Left lung (tissue), 10 donors: ENCODE results near the gene TFAP2C. TPM values are rescaled to one million over a fixed set of nuclear protein-coding genes. Genes with fewer than 3 reads are reported as not detected.

Source experiments
- ATAC-seq: fragments of 200-7000 bp; cut with Tn5 transposase; one replicate; pipeline ENCODE4 v1.9.1; 2020; ENCODE audit warnings: moderate library complexity
- DNase-seq, 4 donors: peaks; one replicate each; pipeline ENCODE4 v3.0.0-alpha.2; 2013 to 2020
- H3K27ac ChIP-seq, 2 donors: fragments of 200-600 bp; sonication (generic) in 1 of 2; one replicate each; pipeline versions ENCODE4 v1.5.0 to v1.8.0; 2020 to 2021
- H3K27me3 ChIP-seq, 2 donors: fragments of 200-600 bp; sonication (generic) in 1 of 2; one replicate each; pipeline versions ENCODE4 v1.5.0 to v1.8.0; 2020 to 2021
- H3K36me3 ChIP-seq, 2 donors: fragments of 200-600 bp; sonication (generic) in 1 of 2; one replicate each; pipeline versions ENCODE4 v1.5.0 to v1.8.0; 2020 to 2021
- H3K4me1 ChIP-seq, 2 donors: fragments of 200-600 bp; one replicate each; pipeline ENCODE4 v1.8.0; 2021
- H3K4me3 ChIP-seq, 2 donors: fragments of 200-600 bp; sonication (generic) in 1 of 2; one replicate each; pipeline versions ENCODE4 v1.5.0 to v1.8.0; 2020 to 2021; ENCODE audit warnings: mild to moderate bottlenecking in 1 of 2
- H3K9me3 ChIP-seq, 2 donors: fragments of 200-600 bp; sonication (generic) in 1 of 2; one replicate each; pipeline versions ENCODE4 v1.5.0 to v1.8.0; 2020 to 2021
- intact Hi-C, 2 donors: fragments of 100-400 bp; cut with DNase I; formaldehyde crosslinking; loops; one replicate each; pipeline versions ENCODE4 v1.11.2 to v1.14.2; 2022
- polyA plus RNA-seq, 6 donors: library from polyadenylated mRNA; unstranded; fragments of 120-200 nt; gene quantifications; one replicate each; pipeline ENCODE4 v1.2.1, GENCODE V29; 2013; ENCODE audit not compliant: insufficient read length in 6 of 6
- total RNA-seq, 2 donors: library from RNA; stranded (reverse); fragmentation: NEBNext Ultra II Directional; extraction: Animal tissue kit (Norgen Biotek cat#: 25700); gene quantifications; one replicate each; pipeline ENCODE4 v1.2.1, GENCODE V29; 2021
- TF ChIP-seq, protein P1 (sequence below), 2 donors: fragments of 200-600 bp; sonication (generic) in 1 of 2; IDR thresholded peaks; one replicate each; pipeline versions ENCODE4 v1.5.0 to v1.8.0; 2021; ENCODE audit warnings: antibody characterized with exemption in 2 of 2
- donor health status: DM: no; HTN: yes; CAD: no.
- donor health status: DM: no; HTN: no; CAD: no.

The TFAP2C gene
- total and polyA plus RNA-seq, 8 donors = 2.4 to 4.1 (median 3.4) TPM

DNA sequence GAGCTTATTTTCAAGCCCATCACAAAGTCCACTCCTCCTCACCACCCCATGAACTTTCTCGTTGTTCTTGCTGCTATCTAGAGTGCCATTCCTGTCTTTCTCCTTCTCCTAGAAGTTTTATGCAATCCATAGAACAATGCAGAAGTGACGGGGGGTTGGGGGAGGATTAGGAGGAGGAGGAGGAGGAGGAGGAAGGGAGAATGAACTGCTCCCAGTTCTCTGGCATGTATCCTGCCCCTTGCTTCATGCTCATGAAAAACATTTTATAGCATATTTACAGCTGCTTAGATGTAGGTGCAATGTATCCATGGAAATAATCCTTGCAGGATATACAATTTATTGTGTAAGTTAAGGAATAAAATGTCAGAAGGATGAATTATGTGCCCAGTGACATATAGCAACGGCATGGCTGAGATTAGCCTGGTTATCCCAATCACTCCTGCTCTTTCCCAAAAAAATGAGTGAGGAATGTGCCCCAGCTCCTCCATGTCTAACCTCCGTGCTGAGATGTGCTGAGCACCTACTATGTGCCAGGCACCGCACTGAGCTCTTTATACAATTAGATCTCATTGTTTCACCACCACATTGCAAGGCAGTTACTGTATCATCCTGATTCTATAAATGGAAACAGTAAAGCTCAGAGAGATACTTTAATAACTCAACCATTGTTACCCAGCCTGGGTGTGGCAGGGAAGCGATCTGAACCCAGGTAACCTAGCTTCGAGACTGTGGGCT, 41.6 kb upstream of the TFAP2C start:
- Histone ChIP-seq H3K4me1 (no peaks in the 10 kb centered on the region), H3K36me3 (no peaks in the 10 kb centered on the region), H3K4me3 (no peak overlapping the region), H3K27ac (no peak overlapping the region), H3K9me3 (no peaks in the 10 kb centered on the region), H3K27me3 (peaks cover 0 to 10% of the 10 kb centered on the region in 2 donors)
- DNase-seq = no peak
- intact Hi-C loops = no loop called here
- ATAC-seq = no peak
- TF ChIP-seq, protein P1, sequence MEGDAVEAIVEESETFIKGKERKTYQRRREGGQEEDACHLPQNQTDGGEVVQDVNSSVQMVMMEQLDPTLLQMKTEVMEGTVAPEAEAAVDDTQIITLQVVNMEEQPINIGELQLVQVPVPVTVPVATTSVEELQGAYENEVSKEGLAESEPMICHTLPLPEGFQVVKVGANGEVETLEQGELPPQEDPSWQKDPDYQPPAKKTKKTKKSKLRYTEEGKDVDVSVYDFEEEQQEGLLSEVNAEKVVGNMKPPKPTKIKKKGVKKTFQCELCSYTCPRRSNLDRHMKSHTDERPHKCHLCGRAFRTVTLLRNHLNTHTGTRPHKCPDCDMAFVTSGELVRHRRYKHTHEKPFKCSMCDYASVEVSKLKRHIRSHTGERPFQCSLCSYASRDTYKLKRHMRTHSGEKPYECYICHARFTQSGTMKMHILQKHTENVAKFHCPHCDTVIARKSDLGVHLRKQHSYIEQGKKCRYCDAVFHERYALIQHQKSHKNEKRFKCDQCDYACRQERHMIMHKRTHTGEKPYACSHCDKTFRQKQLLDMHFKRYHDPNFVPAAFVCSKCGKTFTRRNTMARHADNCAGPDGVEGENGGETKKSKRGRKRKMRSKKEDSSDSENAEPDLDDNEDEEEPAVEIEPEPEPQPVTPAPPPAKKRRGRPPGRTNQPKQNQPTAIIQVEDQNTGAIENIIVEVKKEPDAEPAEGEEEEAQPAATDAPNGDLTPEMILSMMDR (IDR thresholded peaks at IDR 0.05) = no peak

DNA sequence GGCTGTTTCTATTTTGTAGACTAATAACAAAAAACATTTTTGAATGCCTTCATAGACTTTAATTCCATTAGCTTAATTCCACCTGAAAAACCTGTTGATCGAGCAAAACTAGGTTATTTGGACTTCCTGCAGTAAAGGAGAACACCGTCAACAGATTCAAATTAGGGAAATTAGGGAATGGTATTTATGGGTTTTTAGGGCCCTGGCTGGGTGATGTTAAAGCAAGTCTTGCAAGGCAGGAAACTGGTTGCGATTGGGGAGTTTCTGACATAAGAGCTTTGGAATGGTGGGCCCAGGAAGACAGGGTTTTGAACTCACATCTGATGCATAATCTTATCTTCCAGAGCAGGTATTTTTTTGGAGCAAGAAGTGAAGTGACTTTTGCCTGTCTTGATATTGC, 40.1 kb upstream of the TFAP2C start:
- TF ChIP-seq, protein P1 (IDR thresholded peaks at IDR 0.05) = no peak
- no peak for ATAC-seq
- peaks cover 0 to 10% of the 10 kb centered on the region in 2 donors for H3K27me3 ChIP-seq

DNA sequence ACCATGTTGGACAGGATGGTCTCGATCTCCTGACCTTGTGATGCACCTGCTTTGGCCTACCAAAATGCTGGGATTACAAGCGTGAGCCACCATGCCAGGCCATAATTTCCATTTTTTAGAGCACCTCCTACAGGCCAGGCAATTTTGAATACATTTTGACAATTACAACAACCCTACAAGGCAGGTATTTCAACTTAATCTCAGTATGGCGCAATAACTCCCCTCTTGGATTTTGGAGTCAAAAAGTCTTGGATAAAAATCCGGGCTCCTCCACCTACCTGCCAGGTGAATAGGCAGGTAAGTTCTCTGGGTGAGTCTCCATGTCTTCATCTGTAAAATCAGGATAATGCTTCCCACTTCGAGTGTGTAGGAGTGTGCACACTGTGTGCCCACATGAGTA, 39.5 kb upstream of the TFAP2C start:
- TF ChIP-seq, protein P1 (IDR thresholded peaks at IDR 0.05) = no peak
- H3K4me1 ChIP-seq = no peaks in the 10 kb centered on the region
- no peak overlapping the region for H3K27ac ChIP-seq
- peaks cover 0 to 14% of the 10 kb centered on the region in 2 donors for H3K27me3 ChIP-seq
- H3K9me3 ChIP-seq = no peaks in the 10 kb centered on the region
- H3K4me3 ChIP-seq = no peak overlapping the region
- DNase-seq = no peak
- no peaks in the 10 kb centered on the region for H3K36me3 ChIP-seq
- intact Hi-C loops = no loop called here
- no peak for ATAC-seq

More for the DNA sequence above, 40.1 kb upstream of the TFAP2C start:
- Histone ChIP-seq H3K9me3 (no peaks in the 10 kb centered on the region), H3K4me1 (no peaks in the 10 kb centered on the region), H3K36me3 (no peaks in the 10 kb centered on the region), H3K4me3 (no peak overlapping the region), H3K27ac (no peak overlapping the region)
- DNase-seq = no peak
- intact Hi-C loops = no loop called here

DNA sequence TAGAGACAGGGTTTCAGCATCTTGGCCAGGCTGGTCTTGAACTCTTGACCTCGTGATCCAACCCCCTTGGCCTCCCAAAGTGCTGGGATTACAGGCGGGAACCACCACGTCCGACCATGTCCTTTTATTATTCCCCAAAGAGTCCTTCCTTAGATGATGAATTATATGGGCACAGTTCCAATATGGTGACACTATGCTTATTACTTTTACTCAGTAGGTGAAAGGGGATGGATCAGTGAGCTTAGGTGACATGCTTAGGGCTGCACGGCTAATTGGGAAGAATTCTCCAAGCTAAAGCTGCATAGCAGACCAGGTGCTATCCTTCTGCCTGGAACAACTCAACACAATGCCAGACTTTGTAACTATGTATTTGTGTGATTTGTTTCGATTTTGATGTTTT, 38.2 kb upstream of the TFAP2C start:
- Histone ChIP-seq H3K4me3 (no peak overlapping the region), H3K27ac (no peak overlapping the region), H3K9me3 (no peaks in the 10 kb centered on the region), H3K27me3 (peaks cover 0 to 15% of the 10 kb centered on the region in 2 donors), H3K36me3 (no peaks in the 10 kb centered on the region), H3K4me1 (no peaks in the 10 kb centered on the region)
- TF ChIP-seq, protein P1 (IDR thresholded peaks at IDR 0.05) = no peak
- intact Hi-C loops = no loop called here
- DNase-seq (no peak), ATAC-seq (no peak)

DNA sequence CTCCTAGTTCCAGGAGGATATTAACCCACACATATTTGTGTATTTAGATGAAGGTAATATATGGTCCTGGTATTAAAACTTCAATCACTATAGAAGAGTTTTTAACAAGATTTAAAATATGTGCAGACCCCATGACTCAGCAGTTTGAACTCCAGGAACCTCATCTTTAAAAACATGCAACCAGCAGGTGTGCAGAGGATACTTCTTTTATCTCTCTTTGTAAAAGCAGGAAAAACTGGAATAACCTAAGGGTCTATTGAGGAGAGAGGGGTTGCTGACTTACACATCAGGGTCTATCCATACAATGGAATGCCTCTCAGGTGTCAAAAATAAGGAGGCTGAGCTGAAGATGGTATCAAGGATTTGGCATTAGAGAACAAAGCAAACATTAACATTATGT, 36.9 kb upstream of the TFAP2C start:
- Histone ChIP-seq H3K36me3 (no peaks in the 10 kb centered on the region), H3K27me3 (peaks cover 0 to 22% of the 10 kb centered on the region in 2 donors), H3K9me3 (no peaks in the 10 kb centered on the region), H3K4me3 (no peak overlapping the region), H3K4me1 (no peaks in the 10 kb centered on the region), H3K27ac (no peak overlapping the region)
- ATAC-seq (no peak), DNase-seq (no peak)
- intact Hi-C loops = no loop called here
- TF ChIP-seq, protein P1 (IDR thresholded peaks at IDR 0.05) = no peak
